Measurements from ENCODE around the gene NUP210. TPM values are rescaled to one million over a fixed set of nuclear protein-coding genes. Genes with fewer than 3 reads are reported as not detected.

The NUP210 gene
- total RNA-seq, 1 donor from 2014 or later, result 1.4 TPM

- Mint-ChIP-seq H3K36me3 (ENCODE audit: unreplicated experiment) (no peaks in the 10 kb centered on the region), H3K27ac (ENCODE audit: unreplicated experiment) (no peak overlapping the region), H3K4me3 (ENCODE audit: unreplicated experiment) (no peak overlapping the region), H3K27me3 (ENCODE audit: unreplicated experiment) (peaks cover 2% of the 10 kb centered on the region), H3K4me1 (ENCODE audit: unreplicated experiment) (no peaks in the 10 kb centered on the region), H3K9me3 (ENCODE audit: unreplicated experiment) (no peaks in the 10 kb centered on the region)
- TF ChIP-seq CTCF (IDR thresholded peaks at IDR 0.05), result peak; percentile 53
- no peak for DNase-seq (ENCODE audit: extremely low spot score, unreplicated experiment)
Observed at GRCh38 chr3:13308380-13308801, 111.7 kb downstream of the NUP210 start.

- Mint-ChIP-seq H3K4me3 (ENCODE audit: unreplicated experiment) (no peak overlapping the region), H3K36me3 (ENCODE audit: unreplicated experiment) (no peaks in the 10 kb centered on the region), H3K27me3 (ENCODE audit: unreplicated experiment) (peaks cover 2% of the 10 kb centered on the region), H3K4me1 (ENCODE audit: unreplicated experiment) (peaks cover 1% of the 10 kb centered on the region), H3K27ac (ENCODE audit: unreplicated experiment) (no peak overlapping the region), H3K9me3 (ENCODE audit: unreplicated experiment) (no peaks in the 10 kb centered on the region)
- TF ChIP-seq CTCF (IDR thresholded peaks at IDR 0.05), result no peak
- no peak for DNase-seq (ENCODE audit: extremely low spot score, unreplicated experiment)
Observed at GRCh38 chr3:13307041-13307440, 113.1 kb downstream of the NUP210 start.

GRCh38 chr3:13305623-13306022, 114.5 kb downstream of the NUP210 start:
- H3K9me3 Mint-ChIP-seq (ENCODE audit: unreplicated experiment), result no peaks in the 10 kb centered on the region
- no peak for DNase-seq (ENCODE audit: extremely low spot score, unreplicated experiment)
- H3K36me3 Mint-ChIP-seq (ENCODE audit: unreplicated experiment), result no peaks in the 10 kb centered on the region
- peaks cover 11% of the 10 kb centered on the region for H3K4me1 Mint-ChIP-seq (ENCODE audit: unreplicated experiment)
- H3K27me3 Mint-ChIP-seq (ENCODE audit: unreplicated experiment), result peaks cover 2% of the 10 kb centered on the region
- no peak overlapping the region for H3K27ac Mint-ChIP-seq (ENCODE audit: unreplicated experiment)
- TF ChIP-seq CTCF (IDR thresholded peaks at IDR 0.05), result no peak
- no peak overlapping the region for H3K4me3 Mint-ChIP-seq (ENCODE audit: unreplicated experiment)

GRCh38 chr3:13303410-13303809, 116.7 kb downstream of the NUP210 start:
- peaks cover 11% of the 10 kb centered on the region for H3K4me1 Mint-ChIP-seq (ENCODE audit: unreplicated experiment)
- H3K27ac Mint-ChIP-seq (ENCODE audit: unreplicated experiment), result no peak overlapping the region
- no peak for TF ChIP-seq CTCF (IDR thresholded peaks at IDR 0.05)
- H3K27me3 Mint-ChIP-seq (ENCODE audit: unreplicated experiment), result peaks cover 5% of the 10 kb centered on the region
- no peaks in the 10 kb centered on the region for H3K36me3 Mint-ChIP-seq (ENCODE audit: unreplicated experiment)
- no peaks in the 10 kb centered on the region for H3K9me3 Mint-ChIP-seq (ENCODE audit: unreplicated experiment)
- no peak for DNase-seq (ENCODE audit: extremely low spot score, unreplicated experiment)
- H3K4me3 Mint-ChIP-seq (ENCODE audit: unreplicated experiment), result no peak overlapping the region

GRCh38 chr3:13301286-13301987, 118.7 kb downstream of the NUP210 start:
- Mint-ChIP-seq H3K4me3 (ENCODE audit: unreplicated experiment) (no peak overlapping the region), H3K4me1 (ENCODE audit: unreplicated experiment) (peaks cover 11% of the 10 kb centered on the region), H3K27me3 (ENCODE audit: unreplicated experiment) (peaks cover 20% of the 10 kb centered on the region), H3K27ac (ENCODE audit: unreplicated experiment) (peak overlapping the region; percentile 23), H3K9me3 (ENCODE audit: unreplicated experiment) (no peaks in the 10 kb centered on the region), H3K36me3 (ENCODE audit: unreplicated experiment) (no peaks in the 10 kb centered on the region)
- no peak for DNase-seq (ENCODE audit: extremely low spot score, unreplicated experiment)
- no peak for TF ChIP-seq CTCF (IDR thresholded peaks at IDR 0.05)
